Endothelial cell of hepatic sinusoid (primary cell): Measurements from ENCODE around the gene LYRM4.

Experiments used
- in situ Hi-C: cut with HindIII; loops from 2 replicates; pipeline ENCODE4 v1.10.0; 2017; ENCODE audit warnings: low sequenced_read_pairs

The LYRM4 gene

GRCh38 chr6:5247201-5247600, 13.5 kb downstream of the LYRM4 start:
- in situ Hi-C loops: no loop called here

- in situ Hi-C loops: no loop called here
These were observed 14.3 kb downstream of the LYRM4 start for GRCh38 chr6:5246141-5247097.

- in situ Hi-C loops: no loop called here
These were observed 17.7 kb downstream of the LYRM4 start for GRCh38 chr6:5243069-5243468.

GRCh38 chr6:5241252-5241651, 19.5 kb downstream of the LYRM4 start:
- in situ Hi-C loops: no loop called here

- in situ Hi-C loops: no loop called here
These were observed 22.4 kb downstream of the LYRM4 start for GRCh38 chr6:5238336-5238735.

- in situ Hi-C loops: no loop called here
These were observed 22.9 kb downstream of the LYRM4 start for GRCh38 chr6:5237805-5238204.

- in situ Hi-C loops: no loop called here
These were observed 24.9 kb downstream of the LYRM4 start for GRCh38 chr6:5235830-5236229.

- in situ Hi-C loops: no loop called here
These were observed 25.9 kb downstream of the LYRM4 start for GRCh38 chr6:5234874-5235273.

GRCh38 chr6:5231289-5231688, 29.5 kb downstream of the LYRM4 start:
- in situ Hi-C loops: no loop called here

GRCh38 chr6:5230081-5230480, 30.7 kb downstream of the LYRM4 start:
- in situ Hi-C loops: no loop called here

- in situ Hi-C loops: no loop called here
These were observed 31.4 kb downstream of the LYRM4 start for GRCh38 chr6:5229356-5229755.

- in situ Hi-C loops: no loop called here
These were observed 37.4 kb downstream of the LYRM4 start for GRCh38 chr6:5223309-5223708.

GRCh38 chr6:5220443-5220842, 40.3 kb downstream of the LYRM4 start:
- in situ Hi-C loops: no loop called here

GRCh38 chr6:5219011-5219691, 41.6 kb downstream of the LYRM4 start:
- in situ Hi-C loops: no loop called here

GRCh38 chr6:5217356-5217755, 43.4 kb downstream of the LYRM4 start:
- in situ Hi-C loops: no loop called here

GRCh38 chr6:5215799-5216198, 45.0 kb downstream of the LYRM4 start:
- in situ Hi-C loops: no loop called here

GRCh38 chr6:5215159-5215558, 45.6 kb downstream of the LYRM4 start:
- in situ Hi-C loops: no loop called here

GRCh38 chr6:5214570-5215052, 46.1 kb downstream of the LYRM4 start:
- in situ Hi-C loops: no loop called here

GRCh38 chr6:5213836-5214235, 46.9 kb downstream of the LYRM4 start:
- in situ Hi-C loops: no loop called here

- in situ Hi-C loops: no loop called here
These were observed 49.3 kb downstream of the LYRM4 start for GRCh38 chr6:5211492-5211891.

- in situ Hi-C loops: no loop called here
These were observed 52.2 kb downstream of the LYRM4 start for GRCh38 chr6:5208471-5208971.

- in situ Hi-C loops: no loop called here
These were observed 52.7 kb downstream of the LYRM4 start for GRCh38 chr6:5208057-5208456.
